Measurements from ENCODE around the gene FARP1.

FARP1 gene

GRCh38 chr13:98447130-98447529, 304.2 kb downstream of the FARP1 start:
- DNase-seq (ENCODE audit: low read depth): no peak
- no peak for TF ChIP-seq CTCF (IDR thresholded peaks at IDR 0.05; ENCODE audit: low read length, missing control alignments)
- H3K4me3 ChIP-seq (replicated peaks; ENCODE audit: low read depth, low read length): no peak overlapping the region

- no peak overlapping the region for H3K4me3 ChIP-seq (replicated peaks; ENCODE audit: low read depth, low read length)
- DNase-seq (ENCODE audit: low read depth): no peak
- peak; percentile 43 for TF ChIP-seq CTCF (IDR thresholded peaks at IDR 0.05; ENCODE audit: low read length, missing control alignments)
Observed at GRCh38 chr13:98447881-98448641, 305.2 kb downstream of the FARP1 start.

- DNase-seq (ENCODE audit: low read depth): no peak
- no peak for TF ChIP-seq CTCF (IDR thresholded peaks at IDR 0.05; ENCODE audit: low read length, missing control alignments)
- H3K4me3 ChIP-seq (replicated peaks; ENCODE audit: low read depth, low read length): no peak overlapping the region
Observed at GRCh38 chr13:98448642-98448928, 305.7 kb downstream of the FARP1 start.

- no peak overlapping the region for H3K4me3 ChIP-seq (replicated peaks; ENCODE audit: low read depth, low read length)
- no peak for TF ChIP-seq CTCF (IDR thresholded peaks at IDR 0.05; ENCODE audit: low read length, missing control alignments)
- DNase-seq (ENCODE audit: low read depth): no peak
Observed at GRCh38 chr13:98449273-98449672, 306.4 kb downstream of the FARP1 start.

- no peak for DNase-seq (ENCODE audit: low read depth)
- H3K4me3 ChIP-seq (replicated peaks; ENCODE audit: low read depth, low read length): no peak overlapping the region
- TF ChIP-seq CTCF (IDR thresholded peaks at IDR 0.05; ENCODE audit: low read length, missing control alignments): no peak
Observed at GRCh38 chr13:98450026-98450425, 307.1 kb downstream of the FARP1 start.

GRCh38 chr13:98450539-98451111, 307.7 kb downstream of the FARP1 start:
- no peak for DNase-seq (ENCODE audit: low read depth)
- TF ChIP-seq CTCF (IDR thresholded peaks at IDR 0.05; ENCODE audit: low read length, missing control alignments): no peak
- H3K4me3 ChIP-seq (replicated peaks; ENCODE audit: low read depth, low read length): no peak overlapping the region
